ENCODE results near the gene GSK3B. TPM values are rescaled to one million over a fixed set of nuclear protein-coding genes. Genes with fewer than 3 reads are reported as not detected.

The GSK3B gene
- total RNA-seq, 2 donors from 2014 or later = 28.7 to 39.3 TPM

GRCh38 chr3:120137548-120137947 lies 43.3 kb upstream of the GSK3B start:
- Histone ChIP-seq H3K9me3 (no peaks in the 10 kb centered on the region), H3K27ac (no peak overlapping the region), H3K36me3 (no peaks in the 10 kb centered on the region), H3K4me3 (no peak overlapping the region), H3K27me3 (replicated peaks; ENCODE audit: insufficient read depth) (no peaks in the 10 kb centered on the region), H3K4me1 (ENCODE audit: control insufficient read depth in 1 of 2, low read depth in 2 of 2) (no peaks in the 10 kb centered on the region)
- ATAC-seq (ENCODE audit: insufficient number of reproducible peaks, low FRiP score, low read depth) (no peak), DNase-seq (ENCODE audit: low spot score) (no peak)
- TF ChIP-seq, protein P1, sequence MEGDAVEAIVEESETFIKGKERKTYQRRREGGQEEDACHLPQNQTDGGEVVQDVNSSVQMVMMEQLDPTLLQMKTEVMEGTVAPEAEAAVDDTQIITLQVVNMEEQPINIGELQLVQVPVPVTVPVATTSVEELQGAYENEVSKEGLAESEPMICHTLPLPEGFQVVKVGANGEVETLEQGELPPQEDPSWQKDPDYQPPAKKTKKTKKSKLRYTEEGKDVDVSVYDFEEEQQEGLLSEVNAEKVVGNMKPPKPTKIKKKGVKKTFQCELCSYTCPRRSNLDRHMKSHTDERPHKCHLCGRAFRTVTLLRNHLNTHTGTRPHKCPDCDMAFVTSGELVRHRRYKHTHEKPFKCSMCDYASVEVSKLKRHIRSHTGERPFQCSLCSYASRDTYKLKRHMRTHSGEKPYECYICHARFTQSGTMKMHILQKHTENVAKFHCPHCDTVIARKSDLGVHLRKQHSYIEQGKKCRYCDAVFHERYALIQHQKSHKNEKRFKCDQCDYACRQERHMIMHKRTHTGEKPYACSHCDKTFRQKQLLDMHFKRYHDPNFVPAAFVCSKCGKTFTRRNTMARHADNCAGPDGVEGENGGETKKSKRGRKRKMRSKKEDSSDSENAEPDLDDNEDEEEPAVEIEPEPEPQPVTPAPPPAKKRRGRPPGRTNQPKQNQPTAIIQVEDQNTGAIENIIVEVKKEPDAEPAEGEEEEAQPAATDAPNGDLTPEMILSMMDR (IDR thresholded peaks at IDR 0.05) = no peak

GRCh38 chr3:120130656-120131055 lies 36.4 kb upstream of the GSK3B start:
- ATAC-seq (ENCODE audit: insufficient number of reproducible peaks, low FRiP score, low read depth) = no peak
- TF ChIP-seq, protein P1 (IDR thresholded peaks at IDR 0.05) = no peak

GRCh38 chr3:120129718-120130513 lies 35.7 kb upstream of the GSK3B start:
- Histone ChIP-seq H3K9me3 (no peaks in the 10 kb centered on the region), H3K27ac (no peak overlapping the region), H3K36me3 (no peaks in the 10 kb centered on the region), H3K27me3 (replicated peaks; ENCODE audit: insufficient read depth) (no peaks in the 10 kb centered on the region), H3K4me1 (ENCODE audit: control insufficient read depth in 1 of 2, low read depth in 2 of 2) (no peaks in the 10 kb centered on the region), H3K4me3 (no peak overlapping the region)
- ATAC-seq (ENCODE audit: insufficient number of reproducible peaks, low FRiP score, low read depth) (no peak), DNase-seq (ENCODE audit: low spot score) (no peak)
- TF ChIP-seq, protein P1 (IDR thresholded peaks at IDR 0.05) = no peak

More at GRCh38 chr3:120130656-120131055, 36.4 kb upstream of the GSK3B start:
- DNase-seq (ENCODE audit: low spot score) = no peak
- no peak overlapping the region for H3K4me3 ChIP-seq
- no peaks in the 10 kb centered on the region for H3K4me1 ChIP-seq (ENCODE audit: control insufficient read depth in 1 of 2, low read depth in 2 of 2)
- H3K27me3 ChIP-seq (replicated peaks; ENCODE audit: insufficient read depth) = no peaks in the 10 kb centered on the region
- H3K27ac ChIP-seq = no peak overlapping the region
- no peaks in the 10 kb centered on the region for H3K9me3 ChIP-seq
- H3K36me3 ChIP-seq = no peaks in the 10 kb centered on the region

DNA sequence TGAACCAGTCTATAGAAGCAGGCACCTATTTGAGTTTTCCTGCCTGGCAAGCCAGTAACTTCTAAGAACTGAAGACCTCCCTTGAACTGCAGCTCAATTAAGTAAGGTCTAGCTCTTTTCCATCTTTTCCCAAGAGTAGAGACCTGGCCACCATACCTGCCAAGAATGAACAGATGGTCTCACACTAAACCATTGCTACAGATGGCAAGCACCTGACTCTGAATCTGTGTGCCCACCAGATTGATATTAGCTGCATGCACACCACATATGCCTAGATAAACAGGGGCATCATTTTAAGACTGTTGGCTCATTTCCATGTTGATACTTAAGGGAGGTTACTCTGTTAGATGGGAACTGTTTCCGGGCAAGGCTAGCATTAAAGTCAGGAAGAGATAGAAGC lies 34.8 kb upstream of the GSK3B start:
- ATAC-seq (ENCODE audit: insufficient number of reproducible peaks, low FRiP score, low read depth) (no peak), DNase-seq (ENCODE audit: low spot score) (no peak)
- Histone ChIP-seq H3K4me3 (no peak overlapping the region), H3K27ac (no peak overlapping the region), H3K9me3 (no peaks in the 10 kb centered on the region), H3K36me3 (no peaks in the 10 kb centered on the region), H3K4me1 (ENCODE audit: control insufficient read depth in 1 of 2, low read depth in 2 of 2) (no peaks in the 10 kb centered on the region), H3K27me3 (replicated peaks; ENCODE audit: insufficient read depth) (no peaks in the 10 kb centered on the region)
- TF ChIP-seq, protein P1 (IDR thresholded peaks at IDR 0.05) = no peak

DNA sequence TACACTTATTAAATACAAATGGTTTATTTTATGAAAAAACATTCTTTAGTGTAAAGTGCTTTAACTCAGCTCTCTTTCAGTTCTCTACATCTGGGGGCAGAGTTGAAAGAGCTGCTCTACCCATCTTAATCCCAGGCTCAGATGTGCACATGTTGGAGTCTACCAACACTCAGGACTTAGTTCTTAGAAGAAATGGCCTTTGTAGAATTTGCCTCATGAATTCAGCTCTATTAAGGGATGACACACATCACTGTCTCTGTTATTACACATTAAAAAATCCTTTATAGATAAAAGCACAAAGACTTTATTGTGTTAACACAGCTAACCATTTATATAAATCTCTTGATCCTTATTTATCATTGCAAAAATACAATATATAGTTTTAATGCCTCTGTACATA lies 31.7 kb upstream of the GSK3B start:
- ATAC-seq (ENCODE audit: insufficient number of reproducible peaks, low FRiP score, low read depth) (no peak), DNase-seq (ENCODE audit: low spot score) (no peak)
- Histone ChIP-seq H3K9me3 (no peaks in the 10 kb centered on the region), H3K27me3 (replicated peaks; ENCODE audit: insufficient read depth) (no peaks in the 10 kb centered on the region), H3K36me3 (no peaks in the 10 kb centered on the region), H3K27ac (no peak overlapping the region), H3K4me1 (ENCODE audit: control insufficient read depth in 1 of 2, low read depth in 2 of 2) (no peaks in the 10 kb centered on the region), H3K4me3 (no peak overlapping the region)
- TF ChIP-seq, protein P1 (IDR thresholded peaks at IDR 0.05) = no peak

Data from thoracic aorta (tissue), 2 donors.